Osteocyte (in vitro differentiated cells): ENCODE results near the gene COL1A1. TPM values are rescaled to one million over a fixed set of nuclear protein-coding genes. Genes with fewer than 3 reads are reported as not detected.

ENCODE experiments used
- DNase-seq: peaks from one replicate; pipeline ENCODE4 v3.0.0; 2021; ENCODE audit warnings: mixed read lengths; ENCODE audit not compliant: unreplicated experiment; ENCODE audit errors: extremely low spot score
- H3K27ac Mint-ChIP-seq: one replicate; pipeline ENCODE4 v1.8.0; 2021; ENCODE audit warnings: mild to moderate bottlenecking, mixed read lengths; ENCODE audit not compliant: unreplicated experiment
- H3K27me3 Mint-ChIP-seq: one replicate; pipeline ENCODE4 v1.8.0; 2021; ENCODE audit warnings: mixed read lengths; ENCODE audit not compliant: unreplicated experiment
- H3K36me3 Mint-ChIP-seq: one replicate; pipeline ENCODE4 v1.8.0; 2021; ENCODE audit warnings: mixed read lengths; ENCODE audit not compliant: unreplicated experiment
- H3K4me1 Mint-ChIP-seq: one replicate; pipeline ENCODE4 v1.8.0; 2021; ENCODE audit warnings: mixed read lengths; ENCODE audit not compliant: unreplicated experiment
- H3K4me3 Mint-ChIP-seq: one replicate; pipeline ENCODE4 v1.8.0; 2021; ENCODE audit warnings: mild to moderate bottlenecking, moderate library complexity, mixed read lengths; ENCODE audit not compliant: unreplicated experiment
- H3K9me3 Mint-ChIP-seq: one replicate; pipeline ENCODE4 v1.8.0; 2021; ENCODE audit warnings: mixed read lengths; ENCODE audit not compliant: unreplicated experiment
- CTCF ChIP-seq: fragments of 200-600 bp; sonication (generic); IDR thresholded peaks from 2 replicates; pipeline ENCODE4 v1.5.0; 2021; ENCODE audit warnings: antibody characterized with exemption, mild to moderate bottlenecking, moderate library complexity
- total RNA-seq: library from RNA; stranded (reverse); gene quantifications from 2 replicates; pipeline ENCODE4 v1.2.1, GENCODE V29; 2021

The COL1A1 gene
- total RNA-seq, 1 donor from 2014 or later, result 25,918 TPM

- no peak for DNase-seq
- H3K4me1 Mint-ChIP-seq, result peaks cover 92% of the 10 kb centered on the region
- no peaks in the 10 kb centered on the region for H3K27me3 Mint-ChIP-seq
- H3K27ac Mint-ChIP-seq, result peak overlapping the region; percentile 98
- H3K36me3 Mint-ChIP-seq, result peaks cover 22% of the 10 kb centered on the region
- no peak for TF ChIP-seq CTCF
- H3K4me3 Mint-ChIP-seq, result no peak overlapping the region
- H3K9me3 Mint-ChIP-seq, result no peaks in the 10 kb centered on the region
Measured at GRCh38 chr17:50182783-50183420, 18.5 kb downstream of the COL1A1 start.

GRCh38 chr17:50181591-50182560, 19.6 kb downstream of the COL1A1 start:
- H3K4me3 Mint-ChIP-seq, result no peak overlapping the region
- peaks cover 92% of the 10 kb centered on the region for H3K4me1 Mint-ChIP-seq

GRCh38 chr17:50181144-50181543, 20.3 kb downstream of the COL1A1 start:
- Mint-ChIP-seq H3K9me3 (no peaks in the 10 kb centered on the region), H3K4me1 (peaks cover 92% of the 10 kb centered on the region), H3K27me3 (no peaks in the 10 kb centered on the region), H3K27ac (peak overlapping the region; percentile 98), H3K4me3 (no peak overlapping the region), H3K36me3 (peaks cover 12% of the 10 kb centered on the region)
- TF ChIP-seq CTCF, result no peak
- DNase-seq, result no peak

More at GRCh38 chr17:50181591-50182560, 19.6 kb downstream of the COL1A1 start:
- TF ChIP-seq CTCF, result no peak
- H3K9me3 Mint-ChIP-seq, result no peaks in the 10 kb centered on the region
- H3K27me3 Mint-ChIP-seq, result no peaks in the 10 kb centered on the region
- H3K27ac Mint-ChIP-seq, result peak overlapping the region; percentile 98
- H3K36me3 Mint-ChIP-seq, result peaks cover 12% of the 10 kb centered on the region
- DNase-seq, result no peak

GRCh38 chr17:50180620-50181019, 20.8 kb downstream of the COL1A1 start:
- H3K4me3 Mint-ChIP-seq, result no peak overlapping the region
- TF ChIP-seq CTCF, result no peak
- DNase-seq, result no peak
- H3K4me1 Mint-ChIP-seq, result peaks cover 92% of the 10 kb centered on the region
- no peaks in the 10 kb centered on the region for H3K27me3 Mint-ChIP-seq
- no peaks in the 10 kb centered on the region for H3K9me3 Mint-ChIP-seq
- peak overlapping the region; percentile 98 for H3K27ac Mint-ChIP-seq
- peaks cover 10% of the 10 kb centered on the region for H3K36me3 Mint-ChIP-seq

- peak overlapping the region; percentile 98 for H3K27ac Mint-ChIP-seq
Measured at GRCh38 chr17:50180111-50180510, 21.3 kb downstream of the COL1A1 start.

More at GRCh38 chr17:50180111-50180510, 21.3 kb downstream of the COL1A1 start:
- no peak for TF ChIP-seq CTCF
- Mint-ChIP-seq H3K27me3 (no peaks in the 10 kb centered on the region), H3K9me3 (no peaks in the 10 kb centered on the region), H3K36me3 (peaks cover 5% of the 10 kb centered on the region), H3K4me1 (peaks cover 90% of the 10 kb centered on the region), H3K4me3 (no peak overlapping the region)
- no peak for DNase-seq
